ENCODE data around the gene ZXDC.

ZXDC gene

GRCh38 chr3:126446301-126446700 lies 29.4 kb downstream of the ZXDC start:
- no peak overlapping the region for H3K9ac ChIP-seq (ENCODE audit: insufficient read length)
- DNase-seq (ENCODE audit: low read depth, low spot score): no peak
- no peak for TF ChIP-seq FOXP2 (optimal IDR thresholded peaks at IDR 0.05; ENCODE audit: control extremely low read depth, extremely low read length, insufficient read depth)
- TF ChIP-seq POLR2AphosphoS5 (IDR thresholded peaks at IDR 0.05; ENCODE audit: borderline replicate concordance, low read depth, low read length): no peak
- no peak for TF ChIP-seq EZH2 (IDR thresholded peaks at IDR 0.05)
- no peak overlapping the region for H3K27ac ChIP-seq
- H3K9me3 ChIP-seq (ENCODE audit: low read depth, low read length): no peaks in the 10 kb centered on the region
- H3K4me3 ChIP-seq: no peak overlapping the region
- peaks cover 38% of the 10 kb centered on the region for H3K36me3 ChIP-seq (ENCODE audit: insufficient read depth, low read length)

- no peak overlapping the region for H3K9ac ChIP-seq (ENCODE audit: insufficient read length)
- no peak overlapping the region for H3K4me3 ChIP-seq
- TF ChIP-seq EZH2 (IDR thresholded peaks at IDR 0.05) (no peak), FOXP2 (optimal IDR thresholded peaks at IDR 0.05; ENCODE audit: control extremely low read depth, extremely low read length, insufficient read depth) (no peak), POLR2AphosphoS5 (IDR thresholded peaks at IDR 0.05; ENCODE audit: borderline replicate concordance, low read depth, low read length) (no peak)
- H3K36me3 ChIP-seq (ENCODE audit: insufficient read depth, low read length): peaks cover 38% of the 10 kb centered on the region
- H3K27ac ChIP-seq: no peak overlapping the region
- DNase-seq (ENCODE audit: low read depth, low spot score): no peak
- H3K9me3 ChIP-seq (ENCODE audit: low read depth, low read length): no peaks in the 10 kb centered on the region
Measured at GRCh38 chr3:126445506-126445905, 30.2 kb downstream of the ZXDC start.

- DNase-seq (ENCODE audit: low read depth, low spot score): no peak
- Histone ChIP-seq H3K27ac (0 out of 2 replicates have a peak overlapping the region, but pooled peaks have one; percentile 0), H3K9ac (ENCODE audit: insufficient read length) (no peak overlapping the region), H3K36me3 (ENCODE audit: insufficient read depth, low read length) (peaks cover 41% of the 10 kb centered on the region; the same call in 1 of the 2 replicates), H3K9me3 (ENCODE audit: low read depth, low read length) (no peaks in the 10 kb centered on the region), H3K4me3 (no peak overlapping the region)
- no peak for TF ChIP-seq FOXP2 (optimal IDR thresholded peaks at IDR 0.05; ENCODE audit: control extremely low read depth, extremely low read length, insufficient read depth)
- TF ChIP-seq EZH2 (IDR thresholded peaks at IDR 0.05): no peak
- TF ChIP-seq POLR2AphosphoS5 (IDR thresholded peaks at IDR 0.05; ENCODE audit: borderline replicate concordance, low read depth, low read length): no peak
Measured at GRCh38 chr3:126442856-126443242, 32.8 kb downstream of the ZXDC start.

GRCh38 chr3:126442094-126442855 lies 33.4 kb downstream of the ZXDC start:
- H3K27ac ChIP-seq: no peak overlapping the region
- no peak for TF ChIP-seq POLR2AphosphoS5 (IDR thresholded peaks at IDR 0.05; ENCODE audit: borderline replicate concordance, low read depth, low read length)
- TF ChIP-seq FOXP2 (optimal IDR thresholded peaks at IDR 0.05; ENCODE audit: control extremely low read depth, extremely low read length, insufficient read depth): no peak
- no peak for DNase-seq (ENCODE audit: low read depth, low spot score)
- no peaks in the 10 kb centered on the region for H3K9me3 ChIP-seq (ENCODE audit: low read depth, low read length)
- no peak overlapping the region for H3K4me3 ChIP-seq
- H3K36me3 ChIP-seq (ENCODE audit: insufficient read depth, low read length): peaks cover 45% of the 10 kb centered on the region
- no peak overlapping the region for H3K9ac ChIP-seq (ENCODE audit: insufficient read length)

GRCh38 chr3:126441256-126441880 lies 34.3 kb downstream of the ZXDC start:
- TF ChIP-seq EZH2 (IDR thresholded peaks at IDR 0.05) (no peak), FOXP2 (optimal IDR thresholded peaks at IDR 0.05; ENCODE audit: control extremely low read depth, extremely low read length, insufficient read depth) (no peak), POLR2AphosphoS5 (IDR thresholded peaks at IDR 0.05; ENCODE audit: borderline replicate concordance, low read depth, low read length) (no peak)
- H3K36me3 ChIP-seq (ENCODE audit: insufficient read depth, low read length): peaks cover 54% of the 10 kb centered on the region
- no peak for DNase-seq (ENCODE audit: low read depth, low spot score)

GRCh38 chr3:126440709-126440995 lies 35.0 kb downstream of the ZXDC start:
- Histone ChIP-seq H3K9ac (ENCODE audit: insufficient read length) (no peak overlapping the region), H3K36me3 (ENCODE audit: insufficient read depth, low read length) (peaks cover 58% of the 10 kb centered on the region), H3K9me3 (ENCODE audit: low read depth, low read length) (no peaks in the 10 kb centered on the region), H3K27ac (no peak overlapping the region), H3K4me3 (no peak overlapping the region)
- no peak for DNase-seq (ENCODE audit: low read depth, low spot score)
- TF ChIP-seq FOXP2 (optimal IDR thresholded peaks at IDR 0.05; ENCODE audit: control extremely low read depth, extremely low read length, insufficient read depth): no peak
- no peak for TF ChIP-seq EZH2 (IDR thresholded peaks at IDR 0.05)
- TF ChIP-seq POLR2AphosphoS5 (IDR thresholded peaks at IDR 0.05; ENCODE audit: borderline replicate concordance, low read depth, low read length): no peak

More at GRCh38 chr3:126441256-126441880, 34.3 kb downstream of the ZXDC start:
- Histone ChIP-seq H3K9me3 (ENCODE audit: low read depth, low read length) (no peaks in the 10 kb centered on the region), H3K27ac (no peak overlapping the region), H3K9ac (ENCODE audit: insufficient read length) (no peak overlapping the region), H3K4me3 (no peak overlapping the region)

GRCh38 chr3:126439968-126440708 lies 35.6 kb downstream of the ZXDC start:
- TF ChIP-seq EZH2 (IDR thresholded peaks at IDR 0.05) (no peak), FOXP2 (optimal IDR thresholded peaks at IDR 0.05; ENCODE audit: control extremely low read depth, extremely low read length, insufficient read depth) (no peak), POLR2AphosphoS5 (IDR thresholded peaks at IDR 0.05; ENCODE audit: borderline replicate concordance, low read depth, low read length) (no peak)
- H3K27ac ChIP-seq: no peak overlapping the region
- no peak for DNase-seq (ENCODE audit: low read depth, low spot score)
- H3K9ac ChIP-seq (ENCODE audit: insufficient read length): no peak overlapping the region
- peaks cover 63% of the 10 kb centered on the region for H3K36me3 ChIP-seq (ENCODE audit: insufficient read depth, low read length)
- H3K4me3 ChIP-seq: no peak overlapping the region
- no peaks in the 10 kb centered on the region for H3K9me3 ChIP-seq (ENCODE audit: low read depth, low read length)

- H3K4me3 ChIP-seq: no peak overlapping the region
- peaks cover 61% of the 10 kb centered on the region for H3K36me3 ChIP-seq (ENCODE audit: insufficient read depth, low read length)
- no peak overlapping the region; the same call in 1 of the 2 replicates for H3K27ac ChIP-seq
- DNase-seq (ENCODE audit: low read depth, low spot score): no peak
- no peaks in the 10 kb centered on the region for H3K9me3 ChIP-seq (ENCODE audit: low read depth, low read length)
- no peak overlapping the region for H3K9ac ChIP-seq (ENCODE audit: insufficient read length)
- no peak for TF ChIP-seq FOXP2 (optimal IDR thresholded peaks at IDR 0.05; ENCODE audit: control extremely low read depth, extremely low read length, insufficient read depth)
- TF ChIP-seq EZH2 (IDR thresholded peaks at IDR 0.05): no peak
- TF ChIP-seq POLR2AphosphoS5 (IDR thresholded peaks at IDR 0.05; ENCODE audit: borderline replicate concordance, low read depth, low read length): no peak
Measured at GRCh38 chr3:126439346-126439967, 36.2 kb downstream of the ZXDC start.

Data from SK-N-MC (cell line).